ENCODE results near the gene A4GNT.

DNA sequence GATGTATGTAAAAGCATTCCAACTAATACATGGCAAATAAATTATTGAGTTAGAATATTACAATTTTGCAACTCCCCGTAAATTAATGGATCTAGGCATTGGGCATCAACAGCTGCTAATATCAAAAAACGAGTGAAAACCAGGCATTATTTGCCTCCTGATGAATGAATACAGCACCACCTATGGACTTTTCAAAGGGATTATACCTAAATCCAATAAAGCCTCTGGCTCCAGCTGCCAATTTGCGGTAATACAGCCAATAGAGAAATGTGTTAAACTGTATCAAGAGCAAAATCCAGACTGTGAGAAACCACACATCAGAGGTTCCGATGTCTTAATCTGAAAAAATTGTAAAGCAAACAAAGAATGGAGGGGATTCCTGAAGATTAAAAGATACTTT lies 16.3 kb upstream of the A4GNT start:
- TF ChIP-seq, protein P1, sequence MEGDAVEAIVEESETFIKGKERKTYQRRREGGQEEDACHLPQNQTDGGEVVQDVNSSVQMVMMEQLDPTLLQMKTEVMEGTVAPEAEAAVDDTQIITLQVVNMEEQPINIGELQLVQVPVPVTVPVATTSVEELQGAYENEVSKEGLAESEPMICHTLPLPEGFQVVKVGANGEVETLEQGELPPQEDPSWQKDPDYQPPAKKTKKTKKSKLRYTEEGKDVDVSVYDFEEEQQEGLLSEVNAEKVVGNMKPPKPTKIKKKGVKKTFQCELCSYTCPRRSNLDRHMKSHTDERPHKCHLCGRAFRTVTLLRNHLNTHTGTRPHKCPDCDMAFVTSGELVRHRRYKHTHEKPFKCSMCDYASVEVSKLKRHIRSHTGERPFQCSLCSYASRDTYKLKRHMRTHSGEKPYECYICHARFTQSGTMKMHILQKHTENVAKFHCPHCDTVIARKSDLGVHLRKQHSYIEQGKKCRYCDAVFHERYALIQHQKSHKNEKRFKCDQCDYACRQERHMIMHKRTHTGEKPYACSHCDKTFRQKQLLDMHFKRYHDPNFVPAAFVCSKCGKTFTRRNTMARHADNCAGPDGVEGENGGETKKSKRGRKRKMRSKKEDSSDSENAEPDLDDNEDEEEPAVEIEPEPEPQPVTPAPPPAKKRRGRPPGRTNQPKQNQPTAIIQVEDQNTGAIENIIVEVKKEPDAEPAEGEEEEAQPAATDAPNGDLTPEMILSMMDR (IDR thresholded peaks at IDR 0.05), result no peak
- TF ChIP-seq POLR2A (IDR thresholded peaks at IDR 0.05), result no peak
